ENCODE measurements around the gene COPS8.

COPS8 gene

GRCh38 chr2:237066396-237066795 is 19.3 kb upstream of the COPS8 start:
- no peak for DNase-seq

- DNase-seq = no peak
Observed at GRCh38 chr2:237068005-237068576, 17.6 kb upstream of the COPS8 start.

GRCh38 chr2:237072067-237072931 is 13.4 kb upstream of the COPS8 start:
- DNase-seq = peak; percentile 50 to 67 (median 62)

- no peak for DNase-seq
Observed at GRCh38 chr2:237073552-237073951, 12.1 kb upstream of the COPS8 start.

GRCh38 chr2:237074211-237074993 is 11.3 kb upstream of the COPS8 start:
- DNase-seq = no peak

GRCh38 chr2:237075749-237076599 is 9.7 kb upstream of the COPS8 start:
- DNase-seq = no peak

- DNase-seq = no peak
Observed at GRCh38 chr2:237081596-237081995, 4.1 kb upstream of the COPS8 start.

- DNase-seq = no peak
Observed at GRCh38 chr2:237083026-237083425, 2.7 kb upstream of the COPS8 start.

- no peak for DNase-seq
Observed at GRCh38 chr2:237084444-237084843, 1.2 kb upstream of the COPS8 start.

- no peak for DNase-seq
Observed at GRCh38 chr2:237090906-237091305, 5.2 kb downstream of the COPS8 start.

- DNase-seq = no peak
Observed at GRCh38 chr2:237091779-237092436, 6.2 kb downstream of the COPS8 start.

GRCh38 chr2:237092506-237092905 is 6.8 kb downstream of the COPS8 start:
- DNase-seq = no peak

GRCh38 chr2:237092920-237093781 is 7.5 kb downstream of the COPS8 start:
- DNase-seq = no peak

GRCh38 chr2:237096201-237096600 is 10.5 kb downstream of the COPS8 start:
- no peak for DNase-seq

- no peak for DNase-seq
Observed at GRCh38 chr2:237096911-237097310, 11.2 kb downstream of the COPS8 start.

- DNase-seq = no peak
Observed at GRCh38 chr2:237097326-237097910, 11.7 kb downstream of the COPS8 start.

- DNase-seq = no peak
Observed at GRCh38 chr2:237097911-237098702, 12.4 kb downstream of the COPS8 start.

- no peak for DNase-seq
Observed at GRCh38 chr2:237099804-237100203, 14.1 kb downstream of the COPS8 start.

GRCh38 chr2:237101118-237101979 is 15.7 kb downstream of the COPS8 start:
- no peak for DNase-seq

Measured in activated naive CD4-positive, alpha-beta T cell (primary cell).